Brain pericyte (primary cell): ENCODE results near the gene ZFAND2A.
"Not testable (repeated sequence)": the region's sequence is repeated elsewhere in the genome, so short reads cannot be mapped to it uniquely, and the experiment has no call there.

Experiments
- DNase-seq: peaks from one replicate; pipeline ENCODE4 v3.0.0-alpha.2; 2012; ENCODE audit warnings: low read depth, low spot score

ZFAND2A gene

GRCh38 chr7:1175597-1175966 lies 15.6 kb upstream of the ZFAND2A start:
- no peak for DNase-seq

GRCh38 chr7:1174881-1175596 lies 15.0 kb upstream of the ZFAND2A start:
- DNase-seq: no peak

GRCh38 chr7:1174002-1174401 lies 14.0 kb upstream of the ZFAND2A start:
- no peak for DNase-seq

GRCh38 chr7:1172666-1173523 lies 12.9 kb upstream of the ZFAND2A start:
- DNase-seq: no peak

- DNase-seq: not testable (repeated sequence)
Measured at GRCh38 chr7:1171516-1171915, 11.5 kb upstream of the ZFAND2A start.

- no peak for DNase-seq
Measured at GRCh38 chr7:1170741-1171501, 10.9 kb upstream of the ZFAND2A start.

- no peak for DNase-seq
Measured at GRCh38 chr7:1169409-1170368, 9.7 kb upstream of the ZFAND2A start.

GRCh38 chr7:1168422-1168821 lies 8.4 kb upstream of the ZFAND2A start:
- no peak for DNase-seq

- DNase-seq: no peak
Measured at GRCh38 chr7:1164436-1164835, 4.4 kb upstream of the ZFAND2A start.

- DNase-seq: no peak
Measured at GRCh38 chr7:1163121-1163520, 3.1 kb upstream of the ZFAND2A start.

- no peak for DNase-seq
Measured at GRCh38 chr7:1160670-1161021, 650 bp upstream of the ZFAND2A start.

- DNase-seq: not testable (repeated sequence)
Measured at GRCh38 chr7:1159231-1159630, 765 bp downstream of the ZFAND2A start.

- DNase-seq: no peak
Measured at GRCh38 chr7:1158203-1159126, 1.5 kb downstream of the ZFAND2A start.

- DNase-seq: peak; percentile 58
Measured at GRCh38 chr7:1156782-1157535, 3.0 kb downstream of the ZFAND2A start.

GRCh38 chr7:1155818-1156781 lies 3.9 kb downstream of the ZFAND2A start:
- DNase-seq: not testable (repeated sequence)

GRCh38 chr7:1154172-1154739 lies 5.7 kb downstream of the ZFAND2A start:
- no peak for DNase-seq

GRCh38 chr7:1152492-1152891 lies 7.5 kb downstream of the ZFAND2A start:
- no peak for DNase-seq
